ENCODE measurements around the gene NPPB.

The NPPB gene

GRCh38 chr1:11891433-11892186 lies 32.9 kb upstream of the NPPB start:
- no peaks in the 10 kb centered on the region for H3K9me3 ChIP-seq (ENCODE audit: severe bottlenecking)
- no peak overlapping the region for H3K27ac ChIP-seq
- H3K36me3 ChIP-seq, result no peaks in the 10 kb centered on the region
- H3K4me3 ChIP-seq (ENCODE audit: low read depth, low read length), result no peak overlapping the region
- DNase-seq, result no peak
- TF ChIP-seq CTCF (IDR thresholded peaks at IDR 0.05; ENCODE audit: low read depth, low read length), result no peak
- H3K27me3 ChIP-seq (ENCODE audit: insufficient read depth, low read depth, severe bottlenecking), result no peaks in the 10 kb centered on the region

DNA sequence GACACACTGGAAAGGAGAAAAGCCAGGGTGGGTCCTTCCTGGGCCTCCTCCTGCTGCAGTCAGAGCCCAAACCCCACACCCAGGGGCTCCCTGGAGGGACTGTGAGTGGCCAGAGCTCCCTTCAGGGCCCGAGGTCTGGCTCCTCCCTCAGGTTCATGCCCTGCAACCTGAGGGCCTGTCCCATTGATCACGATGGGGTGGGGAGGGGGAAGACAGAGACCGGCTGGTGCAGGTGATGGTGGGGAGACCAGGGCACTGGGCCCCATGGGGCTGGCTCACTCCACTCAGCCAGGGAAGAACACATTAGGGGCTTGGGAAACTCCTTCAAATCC lies 30.1 kb upstream of the NPPB start:
- Histone ChIP-seq H3K4me3 (ENCODE audit: low read depth, low read length) (no peak overlapping the region), H3K27me3 (ENCODE audit: insufficient read depth, low read depth, severe bottlenecking) (no peaks in the 10 kb centered on the region), H3K36me3 (no peaks in the 10 kb centered on the region), H3K27ac (no peak overlapping the region), H3K9me3 (ENCODE audit: severe bottlenecking) (no peaks in the 10 kb centered on the region)
- no peak for TF ChIP-seq CTCF (IDR thresholded peaks at IDR 0.05; ENCODE audit: low read depth, low read length)
- no peak for DNase-seq

DNA sequence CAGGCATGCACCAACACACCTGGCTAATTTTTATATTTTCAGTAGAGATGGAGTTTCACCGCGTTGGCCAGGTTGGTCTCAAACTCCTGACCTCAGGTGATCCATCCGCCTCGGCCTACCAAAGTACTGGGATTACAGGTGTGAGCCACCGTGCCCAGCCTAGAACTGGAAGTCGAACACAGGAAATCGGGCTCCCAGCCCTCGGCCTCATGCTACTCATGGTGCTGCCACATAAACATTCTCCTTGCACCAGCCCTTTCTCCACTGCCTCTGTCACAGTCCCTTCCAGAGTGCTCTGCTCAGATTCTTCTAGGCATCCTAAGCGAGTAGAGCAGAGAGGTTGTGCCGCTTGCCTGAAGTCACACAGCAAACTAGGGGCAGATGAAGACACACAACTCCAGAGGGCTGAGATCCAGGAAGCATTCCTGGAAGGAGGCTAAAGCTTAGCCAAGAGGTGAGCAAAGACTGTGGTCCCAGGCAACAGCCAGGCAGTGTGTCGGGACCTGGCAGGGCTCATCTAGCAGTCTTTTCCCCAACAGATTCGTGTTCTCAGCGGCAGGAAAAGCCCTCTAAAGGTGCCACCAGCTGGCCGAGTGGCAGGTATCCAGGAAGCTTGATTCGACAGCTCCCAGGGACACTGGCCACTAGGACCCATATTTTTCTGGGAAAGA lies 29.6 kb upstream of the NPPB start:
- Histone ChIP-seq H3K27me3 (ENCODE audit: insufficient read depth, low read depth, severe bottlenecking) (no peaks in the 10 kb centered on the region), H3K4me3 (ENCODE audit: low read depth, low read length) (no peak overlapping the region), H3K9me3 (ENCODE audit: severe bottlenecking) (no peaks in the 10 kb centered on the region), H3K36me3 (no peaks in the 10 kb centered on the region), H3K27ac (no peak overlapping the region)
- no peak for TF ChIP-seq CTCF (IDR thresholded peaks at IDR 0.05; ENCODE audit: low read depth, low read length)
- no peak for DNase-seq

GRCh38 chr1:11887666-11888007 lies 28.9 kb upstream of the NPPB start:
- no peaks in the 10 kb centered on the region for H3K9me3 ChIP-seq (ENCODE audit: severe bottlenecking)
- no peaks in the 10 kb centered on the region for H3K36me3 ChIP-seq
- 0 out of 2 replicates have a peak, but pooled peaks have one; percentile 5 for TF ChIP-seq CTCF (IDR thresholded peaks at IDR 0.05; ENCODE audit: low read depth, low read length)
- H3K27me3 ChIP-seq (ENCODE audit: insufficient read depth, low read depth, severe bottlenecking), result no peaks in the 10 kb centered on the region
- no peak for DNase-seq
- H3K27ac ChIP-seq, result no peak overlapping the region
- no peak overlapping the region for H3K4me3 ChIP-seq (ENCODE audit: low read depth, low read length)

GRCh38 chr1:11886986-11887665 lies 28.4 kb upstream of the NPPB start:
- no peak overlapping the region for H3K4me3 ChIP-seq (ENCODE audit: low read depth, low read length)
- no peak overlapping the region for H3K27ac ChIP-seq
- no peaks in the 10 kb centered on the region for H3K27me3 ChIP-seq (ENCODE audit: insufficient read depth, low read depth, severe bottlenecking)
- TF ChIP-seq CTCF (IDR thresholded peaks at IDR 0.05; ENCODE audit: low read depth, low read length), result no peak
- H3K9me3 ChIP-seq (ENCODE audit: severe bottlenecking), result peaks cover under 1% of the 10 kb centered on the region
- no peak for DNase-seq
- H3K36me3 ChIP-seq, result no peaks in the 10 kb centered on the region

Measured in WERI-Rb-1 (cell line).